ENCODE results near the gene PID1.

DNA sequence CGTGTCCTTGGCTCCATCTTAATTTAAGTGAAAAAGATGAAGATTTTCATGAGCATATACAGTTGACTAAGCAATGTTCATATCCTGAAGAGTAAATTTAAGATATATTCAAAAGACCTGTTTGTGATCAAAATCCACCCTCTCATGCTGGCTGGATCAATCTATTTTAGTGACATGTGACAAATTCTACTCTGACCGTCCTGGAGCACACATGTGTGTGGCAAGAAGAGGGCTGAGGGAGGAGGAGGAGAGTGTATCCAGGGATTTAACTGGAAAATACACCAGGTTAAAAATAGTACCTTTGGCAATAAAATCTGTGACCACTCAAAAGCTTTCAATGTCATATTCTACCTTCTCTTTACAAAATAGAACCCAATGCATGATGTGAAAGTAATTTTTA lies 228.7 kb downstream of the PID1 start:
- TF ChIP-seq POLR2A (IDR thresholded peaks at IDR 0.05) = no peak
- TF ChIP-seq, protein P1, sequence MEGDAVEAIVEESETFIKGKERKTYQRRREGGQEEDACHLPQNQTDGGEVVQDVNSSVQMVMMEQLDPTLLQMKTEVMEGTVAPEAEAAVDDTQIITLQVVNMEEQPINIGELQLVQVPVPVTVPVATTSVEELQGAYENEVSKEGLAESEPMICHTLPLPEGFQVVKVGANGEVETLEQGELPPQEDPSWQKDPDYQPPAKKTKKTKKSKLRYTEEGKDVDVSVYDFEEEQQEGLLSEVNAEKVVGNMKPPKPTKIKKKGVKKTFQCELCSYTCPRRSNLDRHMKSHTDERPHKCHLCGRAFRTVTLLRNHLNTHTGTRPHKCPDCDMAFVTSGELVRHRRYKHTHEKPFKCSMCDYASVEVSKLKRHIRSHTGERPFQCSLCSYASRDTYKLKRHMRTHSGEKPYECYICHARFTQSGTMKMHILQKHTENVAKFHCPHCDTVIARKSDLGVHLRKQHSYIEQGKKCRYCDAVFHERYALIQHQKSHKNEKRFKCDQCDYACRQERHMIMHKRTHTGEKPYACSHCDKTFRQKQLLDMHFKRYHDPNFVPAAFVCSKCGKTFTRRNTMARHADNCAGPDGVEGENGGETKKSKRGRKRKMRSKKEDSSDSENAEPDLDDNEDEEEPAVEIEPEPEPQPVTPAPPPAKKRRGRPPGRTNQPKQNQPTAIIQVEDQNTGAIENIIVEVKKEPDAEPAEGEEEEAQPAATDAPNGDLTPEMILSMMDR (IDR thresholded peaks at IDR 0.05) = no peak

Data from right lobe of liver (tissue), 4 donors.